Embryonic facial prominence (tissue), 1 donor: ENCODE data around the gene SECISBP2L.
A peak's percentile ranks its signal among the peaks of the same experiment; 100 is the strongest.
"Not testable (repeated sequence)": the region's sequence is repeated elsewhere in the genome, so short reads cannot be mapped to it uniquely, and the experiment has no call there.

ENCODE experiments used
- DNase-seq: peaks from one replicate; pipeline ENCODE4 v3.0.0-alpha.2; 2016; ENCODE audit errors: extremely low spot score

Gene SECISBP2L

DNA sequence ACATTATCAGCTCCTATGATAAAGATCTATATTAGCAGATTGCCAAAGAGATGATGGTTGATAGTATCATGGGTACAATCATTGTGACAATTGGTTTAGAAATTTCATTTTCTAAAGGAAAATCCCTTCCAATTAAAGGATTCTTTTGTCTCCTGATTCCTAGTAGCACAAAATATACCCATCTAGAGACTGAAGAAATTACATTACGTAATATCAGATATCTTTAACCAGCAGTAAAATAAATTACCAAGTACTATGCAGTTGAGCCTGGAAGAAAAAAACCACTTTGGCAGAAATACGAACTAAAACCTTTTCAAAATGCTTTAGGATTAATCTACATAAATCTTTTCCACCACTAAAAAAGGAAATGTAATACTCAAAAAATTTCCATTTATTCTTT lies 46.9 kb downstream of the SECISBP2L start:
- no peak for DNase-seq

DNA sequence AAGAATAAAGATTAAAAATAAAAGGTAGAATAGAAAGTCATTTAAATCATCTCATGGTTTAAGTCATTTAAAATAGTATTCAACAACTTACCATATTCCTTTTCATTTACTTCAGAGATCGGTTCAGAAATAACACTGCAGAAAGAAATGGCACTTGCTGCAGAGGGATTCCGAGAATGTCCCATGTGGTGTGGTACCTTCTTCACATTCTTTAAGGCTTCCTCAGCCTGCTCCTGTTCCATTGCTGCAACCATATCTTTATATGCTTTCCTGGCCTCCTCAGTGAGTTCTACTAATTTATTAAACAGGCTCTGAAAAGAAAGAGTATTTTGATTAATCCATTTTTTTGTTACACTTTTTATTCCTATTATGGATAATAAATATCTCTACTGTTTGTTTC lies 50.0 kb downstream of the SECISBP2L start:
- DNase-seq = no peak

DNA sequence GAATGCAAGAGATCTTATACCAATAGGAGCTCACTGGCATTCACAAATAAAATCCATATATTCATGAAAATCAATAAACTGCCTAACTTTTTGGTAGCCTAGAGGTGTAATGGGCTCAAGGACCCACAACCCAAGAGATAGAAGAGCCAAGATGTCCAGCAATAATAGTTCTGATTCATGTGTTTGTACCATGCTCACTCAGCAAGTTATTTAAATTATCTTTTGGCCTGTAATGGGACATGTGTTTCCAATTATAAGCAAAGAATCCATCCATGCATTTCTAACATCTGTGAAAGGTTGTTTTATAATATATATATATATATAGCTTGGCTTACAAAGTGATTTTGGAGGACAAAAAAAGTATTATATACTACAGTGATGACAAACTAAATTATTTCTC lies 52.9 kb downstream of the SECISBP2L start:
- DNase-seq = no peak

DNA sequence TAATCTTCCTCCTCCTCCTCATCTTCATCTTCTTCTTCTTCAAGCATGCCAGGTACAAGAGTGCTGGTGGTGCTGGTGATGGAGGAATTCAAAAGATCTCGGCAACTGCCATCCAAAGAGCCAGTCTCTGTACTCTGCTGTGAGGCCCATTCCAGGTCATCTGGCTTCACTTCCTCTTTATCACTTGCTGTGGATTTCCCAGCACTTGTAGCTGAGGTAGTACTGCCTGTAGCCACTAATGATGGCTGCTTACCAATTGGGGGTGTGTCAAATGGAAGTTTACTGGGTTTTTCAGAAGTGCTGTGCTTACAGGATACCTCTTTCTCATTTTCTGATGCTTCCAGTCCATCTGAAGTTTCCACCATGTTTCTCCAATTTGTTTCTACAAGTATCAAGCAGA lies 53.7 kb downstream of the SECISBP2L start:
- no peak for DNase-seq

DNA sequence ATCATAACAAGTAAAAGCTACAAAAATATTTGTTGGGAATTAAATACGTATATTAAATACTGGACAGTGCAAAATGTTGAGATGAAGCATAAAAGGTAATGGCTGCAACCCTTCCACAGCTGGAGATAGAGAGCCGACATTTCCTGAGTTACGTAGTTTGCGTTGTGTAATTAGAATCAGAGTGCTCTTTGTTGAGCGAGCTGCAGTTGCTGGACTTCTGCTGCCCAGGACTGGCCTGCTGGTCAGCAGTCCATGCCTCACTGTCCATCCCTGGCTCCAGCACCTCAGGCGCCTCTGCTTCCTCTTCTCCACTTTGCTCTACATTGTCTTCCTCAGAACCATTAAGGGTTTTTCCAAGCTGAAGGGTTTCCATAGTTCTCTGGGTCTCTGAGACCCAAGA lies 54.1 kb downstream of the SECISBP2L start:
- no peak for DNase-seq

DNA sequence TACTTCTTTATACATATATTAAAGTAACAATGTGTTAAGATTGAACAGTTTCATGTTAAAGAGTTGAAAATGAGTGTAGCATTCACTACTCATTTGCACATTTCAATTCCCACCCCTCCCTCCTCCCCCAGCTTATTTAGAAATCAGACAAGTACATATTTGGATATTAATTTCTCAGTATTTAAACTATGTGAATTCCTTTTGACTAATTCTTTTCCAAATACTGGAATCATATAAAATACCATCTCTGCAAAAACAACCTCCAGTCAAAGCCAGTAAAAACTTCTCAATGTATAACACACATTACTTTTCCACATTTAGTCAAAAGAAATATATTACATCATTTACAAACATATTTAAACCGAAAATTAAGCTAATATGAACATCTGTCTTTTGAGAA lies 57.1 kb downstream of the SECISBP2L start:
- DNase-seq = no peak

DNA sequence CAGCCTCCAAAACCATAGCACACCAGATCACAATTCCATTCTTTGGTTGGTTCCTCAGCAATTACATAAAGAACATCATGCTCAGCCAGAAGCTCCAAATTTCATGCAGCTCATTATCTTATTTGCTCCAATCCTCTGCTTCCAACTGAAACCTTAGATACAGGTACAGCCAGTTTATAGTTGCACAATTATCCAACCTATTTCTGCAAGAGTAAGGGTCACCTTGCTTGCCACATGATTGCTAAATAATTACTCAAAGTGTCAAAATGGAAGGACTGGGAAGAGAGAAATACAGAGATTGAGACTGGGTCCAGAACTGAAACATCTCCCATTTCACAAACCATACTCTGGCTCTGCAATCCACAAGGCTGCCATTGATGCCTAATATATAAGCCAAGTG lies 59.1 kb downstream of the SECISBP2L start:
- DNase-seq = no peak

DNA sequence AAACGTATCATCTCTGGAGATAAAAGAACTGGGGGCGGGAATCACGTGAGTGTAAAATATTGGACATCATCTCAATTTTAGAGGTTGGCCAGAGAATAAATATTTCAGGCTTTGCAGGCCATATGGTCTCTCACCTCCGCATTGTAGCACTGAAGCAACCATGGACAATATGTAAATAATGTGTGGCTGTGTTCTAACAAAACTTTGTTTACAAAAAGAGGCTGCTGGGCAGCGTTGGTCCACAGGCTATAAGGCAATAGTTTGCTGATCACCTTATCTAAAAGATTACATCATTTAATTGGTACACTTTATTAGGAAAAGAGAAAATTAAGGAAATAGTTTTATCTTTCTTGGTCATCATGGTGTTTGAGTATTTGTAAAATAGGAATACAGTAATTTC lies 60.0 kb downstream of the SECISBP2L start:
- no peak for DNase-seq

DNA sequence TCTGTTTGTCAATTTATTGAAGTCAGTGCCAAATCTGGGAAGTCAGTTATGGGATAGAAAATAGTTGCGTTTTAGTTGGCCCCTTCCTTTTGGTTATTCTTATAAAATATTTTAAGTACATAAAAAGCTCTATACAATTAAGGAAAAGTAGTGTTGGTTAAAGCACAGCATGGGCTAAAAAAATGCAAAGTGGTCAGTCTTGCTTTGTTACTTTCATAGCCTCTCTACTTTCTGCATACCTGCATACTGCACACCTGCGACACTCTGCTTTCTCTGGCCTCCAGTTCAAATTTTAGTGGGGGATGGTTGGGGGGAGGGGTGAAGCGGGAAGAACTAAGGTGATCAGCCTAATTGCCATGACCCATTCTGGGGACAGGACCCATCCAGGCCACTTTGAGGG lies 60.7 kb downstream of the SECISBP2L start:
- no peak for DNase-seq

DNA sequence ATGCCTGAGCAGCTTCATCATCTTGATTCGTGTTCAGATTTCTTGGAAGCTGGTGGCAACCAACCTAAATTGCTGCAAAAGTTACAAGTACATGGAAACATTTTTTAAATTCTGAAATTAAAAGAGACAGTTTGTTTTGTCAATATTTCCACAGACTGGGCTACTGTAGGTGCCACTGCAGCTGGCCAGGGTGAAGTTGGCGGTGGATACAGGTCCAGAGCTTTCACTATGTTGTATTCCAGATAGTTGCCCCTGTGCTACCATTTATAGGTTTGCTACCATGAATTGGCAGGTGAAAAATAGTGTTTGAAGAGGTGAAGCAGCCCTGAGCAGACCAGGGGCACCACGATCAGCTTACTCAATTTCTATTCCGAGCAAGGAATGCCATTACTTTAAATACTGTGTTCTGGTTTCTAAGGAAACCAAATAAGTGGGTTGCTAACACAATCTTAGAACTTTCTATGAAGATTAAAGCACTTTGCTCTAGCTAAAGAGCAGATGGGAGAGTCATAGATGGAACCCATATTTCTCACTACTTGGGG lies 61.4 kb downstream of the SECISBP2L start:
- peak; percentile 49 for DNase-seq

DNA sequence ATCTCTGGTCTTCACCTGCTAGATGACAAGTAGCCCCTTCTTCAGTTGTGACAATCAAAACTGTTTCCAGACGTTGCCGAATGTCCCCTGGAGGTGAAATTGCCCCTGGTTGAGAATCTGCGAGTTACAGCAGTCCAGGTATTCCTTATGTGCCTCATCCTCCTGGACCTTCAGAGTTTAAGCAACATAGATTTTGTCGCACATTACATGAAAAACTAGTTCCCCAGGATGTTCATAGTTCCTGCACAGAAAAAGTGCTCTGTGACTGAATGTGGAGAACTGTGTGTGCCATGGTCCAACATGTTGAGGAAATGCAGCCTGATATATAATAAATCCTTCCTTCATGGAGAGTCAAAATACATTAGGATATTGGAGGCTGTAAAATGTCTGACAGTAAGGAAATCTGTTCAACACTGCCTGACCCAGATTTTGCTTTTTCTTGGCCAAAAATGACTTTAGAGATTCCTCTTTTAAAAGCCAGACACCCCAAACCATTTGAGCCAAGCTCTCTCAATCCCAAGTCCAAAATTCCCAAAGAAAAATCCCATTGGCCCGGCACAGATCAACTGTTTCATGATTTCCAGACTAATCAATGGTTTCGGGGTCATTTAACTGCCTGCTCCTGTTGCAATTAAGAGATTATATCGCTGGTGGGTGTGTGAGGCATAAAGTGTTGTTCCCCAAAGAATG lies 62.1 kb downstream of the SECISBP2L start:
- DNase-seq = no peak

DNA sequence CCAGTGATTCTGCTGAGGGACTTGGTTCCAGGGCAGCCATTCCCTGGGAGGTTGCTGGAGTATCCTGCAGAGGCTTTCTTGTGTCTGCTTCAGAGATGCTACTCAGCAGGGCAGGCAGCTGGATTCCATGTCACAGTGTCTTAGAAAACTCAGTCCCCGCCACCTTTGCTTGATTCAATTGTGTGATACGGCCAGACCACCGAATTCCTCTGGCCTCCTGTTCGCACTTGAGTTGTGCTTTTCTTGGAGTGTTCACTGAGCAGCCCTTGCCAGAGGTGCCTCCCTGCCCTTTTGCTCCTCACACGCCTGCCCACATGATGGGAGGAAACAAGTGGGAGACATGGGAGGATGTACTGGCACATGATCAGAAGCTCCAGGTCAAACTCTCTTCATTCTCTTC lies 62.9 kb downstream of the SECISBP2L start:
- no peak for DNase-seq

DNA sequence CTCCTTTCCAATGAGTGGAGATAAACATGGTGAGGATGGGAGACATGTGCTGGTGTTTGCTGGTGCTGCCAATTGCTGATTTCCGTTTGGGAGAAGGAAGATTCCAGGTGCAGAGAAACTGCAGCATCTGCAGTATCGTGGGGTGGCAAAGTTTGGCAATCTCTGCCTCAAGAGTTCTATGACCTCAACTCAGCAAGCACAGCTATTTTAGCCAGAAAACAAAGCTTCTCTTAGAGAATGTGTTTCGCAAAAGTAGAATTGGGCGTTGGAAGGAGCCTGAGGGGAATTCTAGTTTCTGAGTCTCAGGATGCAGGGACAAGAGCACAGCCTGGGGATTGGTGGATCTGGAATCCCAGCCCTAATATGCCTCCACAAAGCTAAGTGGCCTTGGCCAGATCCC lies 64.3 kb downstream of the SECISBP2L start:
- no peak for DNase-seq

DNA sequence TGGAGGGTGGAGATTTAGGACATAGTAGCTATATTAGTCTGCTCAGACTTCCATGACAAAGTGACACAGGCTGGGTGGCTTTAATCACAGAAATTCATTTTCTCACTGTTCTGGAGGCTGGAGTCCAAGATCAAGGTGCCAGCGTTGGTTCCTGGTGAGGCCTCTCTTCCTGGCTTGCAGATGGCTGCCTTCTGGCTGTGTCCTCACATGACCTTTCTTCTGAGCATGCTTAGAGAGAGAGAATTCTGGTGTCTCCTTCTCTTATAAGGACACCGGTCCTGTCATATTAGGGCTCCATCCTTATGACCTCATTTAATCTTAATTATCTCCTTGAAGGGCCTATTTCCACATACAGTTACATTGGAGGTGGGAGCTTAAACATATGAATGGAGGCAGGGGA lies 67.6 kb downstream of the SECISBP2L start:
- DNase-seq = no peak

DNA sequence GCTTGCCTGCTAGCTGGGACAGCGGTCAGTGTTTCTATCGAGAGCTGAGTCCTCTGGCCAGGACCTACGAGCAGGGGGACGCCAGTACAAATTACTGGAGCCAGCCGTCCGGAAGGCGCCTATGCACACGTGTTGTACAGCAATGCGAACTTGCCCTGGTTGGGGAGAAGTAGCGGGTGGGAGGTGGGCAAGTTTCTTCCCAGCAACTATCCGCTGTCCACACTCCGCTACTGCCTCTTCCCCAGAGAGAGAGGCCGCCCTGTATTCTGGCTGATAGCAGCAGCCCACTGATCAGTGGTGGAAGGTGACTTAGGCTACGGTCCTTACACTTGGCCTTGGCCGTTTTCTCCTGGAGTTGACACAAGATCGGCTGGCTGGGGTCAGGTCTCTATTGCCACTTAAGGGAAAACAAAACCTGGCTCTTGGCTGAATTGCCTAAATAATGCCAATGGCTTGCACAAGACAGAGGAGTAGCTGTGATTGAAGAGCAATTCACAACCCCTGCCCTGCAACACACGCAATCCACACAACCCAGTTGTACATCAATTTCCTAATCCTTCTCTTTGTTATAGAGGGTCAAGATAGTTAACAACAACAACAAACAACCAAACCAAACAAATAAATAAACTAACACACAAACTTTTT lies 69.7 kb downstream of the SECISBP2L start:
- DNase-seq = no peak

DNA sequence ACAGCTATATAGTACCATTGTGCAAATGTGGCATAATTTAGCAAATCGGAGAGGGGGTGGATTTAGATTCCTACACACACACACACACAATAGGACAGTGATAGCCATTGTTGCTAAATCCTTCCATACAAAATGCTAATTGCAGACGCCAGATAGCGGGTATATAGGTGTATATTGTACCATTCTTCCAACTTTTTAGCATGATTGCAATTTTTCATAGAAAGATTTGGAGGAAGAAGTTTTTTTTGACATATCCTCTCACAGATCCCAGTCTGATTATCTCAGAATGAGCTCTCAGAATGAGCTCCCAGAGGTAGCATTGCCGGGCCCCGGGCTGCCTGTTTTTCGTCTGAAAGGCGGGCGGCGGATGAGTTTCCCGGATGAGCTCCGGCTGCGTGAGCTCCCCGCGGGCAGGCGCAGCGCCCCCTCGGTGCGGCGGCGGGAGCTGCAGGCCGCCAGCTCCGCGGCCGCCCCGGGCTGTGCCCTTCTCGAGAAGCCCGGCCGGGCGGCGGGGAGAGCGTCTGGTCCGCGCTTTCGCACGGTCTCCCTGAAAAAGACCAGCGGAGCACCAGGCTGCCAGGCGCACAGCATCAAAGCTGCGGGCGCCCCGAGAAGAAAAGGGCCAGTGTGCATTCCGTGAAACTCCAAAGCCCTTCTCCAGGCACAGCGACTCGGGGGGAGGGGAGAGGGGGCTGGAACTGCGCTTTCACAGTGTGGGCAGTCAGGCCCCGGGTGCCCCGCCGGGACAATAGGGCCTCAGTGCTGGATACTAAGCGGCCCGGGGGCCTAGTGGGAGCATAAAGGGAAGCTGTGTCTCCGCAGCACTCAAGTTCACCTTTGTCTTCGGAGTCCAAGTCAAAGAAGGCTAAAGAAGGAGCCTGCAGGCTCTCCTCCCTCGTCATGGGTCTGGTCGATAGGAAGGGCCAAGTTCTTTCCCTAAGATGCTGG lies 70.5 kb downstream of the SECISBP2L start:
- DNase-seq = peak; percentile 46

DNA sequence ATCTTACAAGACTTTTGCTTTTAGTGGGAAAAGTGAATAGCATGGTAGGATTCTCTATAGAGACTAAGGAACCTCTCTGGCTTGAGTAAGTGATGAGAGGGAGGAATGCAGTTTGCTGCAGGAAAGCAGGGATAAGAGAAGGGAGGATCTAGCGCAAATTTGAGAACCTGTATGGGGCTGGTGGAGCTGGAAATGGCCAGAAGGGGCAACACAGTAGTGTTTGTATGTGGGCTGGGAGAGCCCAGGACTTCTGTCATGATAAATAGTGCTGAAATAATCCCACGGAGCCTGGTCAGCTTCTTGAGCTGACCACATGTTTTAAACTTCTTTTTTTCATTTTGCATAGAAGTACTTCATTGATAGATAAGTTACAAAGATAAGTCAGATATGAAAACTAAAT lies 71.4 kb downstream of the SECISBP2L start:
- DNase-seq = no peak

DNA sequence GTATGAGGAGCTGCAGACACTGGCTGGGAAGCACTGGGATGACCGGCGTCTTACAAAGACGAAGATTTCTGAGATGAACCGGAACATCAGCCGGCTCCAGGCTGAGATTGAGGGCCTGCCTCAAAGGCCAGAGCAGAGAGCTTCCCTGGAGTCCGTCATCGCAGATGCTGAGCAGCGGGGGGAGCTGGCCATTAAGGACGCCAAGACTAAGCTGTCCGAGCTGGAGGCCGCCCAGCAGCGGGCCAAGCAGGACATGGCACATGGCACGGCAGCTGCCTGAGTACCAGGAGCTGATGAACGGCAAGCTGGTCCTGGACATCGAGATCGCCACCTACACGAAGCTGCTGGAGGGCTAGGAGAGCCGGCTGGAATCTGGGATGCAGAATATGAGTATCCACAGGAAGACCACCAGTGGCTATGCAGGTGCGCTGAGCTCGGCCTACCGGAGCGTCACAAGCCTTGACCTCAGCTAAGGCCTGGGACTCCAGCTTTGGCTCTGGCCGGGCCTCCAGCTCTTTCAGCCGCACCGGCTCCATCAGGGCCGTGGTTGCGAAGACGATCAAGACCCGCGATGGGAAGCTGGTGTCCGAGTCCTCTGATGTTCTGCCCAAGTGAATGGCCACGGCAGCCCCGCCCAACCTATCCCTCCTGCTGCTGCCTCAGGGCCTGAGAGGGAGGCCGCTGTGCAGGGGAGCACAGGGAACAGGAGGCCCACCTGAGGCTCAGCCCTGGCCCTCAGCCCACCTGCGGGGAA lies 73.3 kb downstream of the SECISBP2L start:
- no peak for DNase-seq

DNA sequence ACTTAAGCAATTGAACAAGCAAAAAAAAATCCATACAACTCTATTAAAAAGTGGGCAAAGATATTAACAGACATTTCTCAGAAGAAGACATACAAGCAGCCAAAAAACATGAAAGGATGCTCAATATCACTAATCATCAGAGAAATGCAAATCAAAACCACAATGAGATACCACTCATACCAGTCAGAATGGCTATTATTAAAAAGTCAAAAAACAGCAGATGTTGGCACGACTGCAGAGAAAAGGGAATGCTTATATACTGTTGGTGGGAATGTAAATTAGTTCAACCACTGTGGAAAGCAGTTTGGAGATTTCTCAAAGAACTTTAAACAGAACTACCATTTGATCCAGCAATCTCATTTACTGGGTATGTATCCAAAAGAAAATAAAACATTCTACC lies 75.3 kb downstream of the SECISBP2L start:
- not testable (repeated sequence) for DNase-seq

DNA sequence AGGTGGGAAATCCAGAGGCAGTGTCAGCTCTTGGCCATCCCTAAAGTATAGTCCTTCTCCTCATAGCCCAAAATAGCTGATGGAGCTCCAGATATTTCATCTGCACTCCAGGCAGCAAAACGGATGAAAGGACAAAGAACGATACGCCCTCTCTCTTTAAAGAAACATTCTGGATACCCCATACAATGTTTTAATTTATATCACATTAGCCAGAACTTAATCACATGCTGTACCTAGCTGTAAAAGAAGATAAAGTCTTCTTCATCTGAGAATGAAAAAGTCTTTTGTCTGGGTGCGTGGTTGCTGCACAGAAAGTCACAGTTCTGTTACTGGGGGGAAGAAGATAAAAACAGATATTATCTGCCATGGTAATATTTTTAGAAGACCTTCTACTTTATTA lies 78.2 kb downstream of the SECISBP2L start:
- no peak for DNase-seq

DNA sequence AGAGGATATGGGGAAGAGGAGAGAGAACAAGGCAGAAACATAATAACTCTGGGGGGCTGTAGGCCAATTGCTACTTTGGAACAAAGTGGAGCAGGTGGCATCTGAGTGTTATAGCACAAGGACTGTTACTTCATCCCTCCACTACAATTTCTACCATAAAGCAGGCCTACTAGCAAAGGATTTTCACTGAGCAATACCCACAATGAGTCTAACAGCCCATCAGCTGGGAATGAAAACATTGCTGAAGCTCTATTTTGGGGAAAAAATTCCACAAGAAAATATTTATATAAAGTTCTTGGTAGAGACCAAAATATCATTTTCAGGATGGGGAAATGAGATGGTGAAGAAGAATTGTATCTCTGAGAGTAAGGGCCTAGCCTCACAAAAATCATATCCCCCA lies 78.9 kb downstream of the SECISBP2L start:
- DNase-seq = no peak
